Measurements from ENCODE around the gene HOXC5.

DNA sequence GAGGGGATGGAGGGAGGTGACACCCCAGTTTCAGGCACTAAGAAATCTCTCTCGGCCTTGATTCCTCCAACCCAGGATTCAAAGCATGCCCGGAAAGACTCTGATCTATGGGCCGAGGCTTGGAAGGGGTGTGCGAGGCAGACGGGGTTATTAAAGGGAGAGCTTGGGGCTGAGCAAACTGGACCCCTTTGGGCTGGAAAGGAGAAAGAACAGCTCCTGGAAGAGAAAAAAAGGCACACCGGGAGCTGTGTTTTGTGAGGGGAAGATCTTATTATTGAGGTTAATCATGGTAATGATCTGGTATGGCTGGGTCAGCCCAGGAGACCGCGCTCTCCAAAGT is 15.1 kb downstream of the HOXC5 start:
- TF ChIP-seq, protein P1, sequence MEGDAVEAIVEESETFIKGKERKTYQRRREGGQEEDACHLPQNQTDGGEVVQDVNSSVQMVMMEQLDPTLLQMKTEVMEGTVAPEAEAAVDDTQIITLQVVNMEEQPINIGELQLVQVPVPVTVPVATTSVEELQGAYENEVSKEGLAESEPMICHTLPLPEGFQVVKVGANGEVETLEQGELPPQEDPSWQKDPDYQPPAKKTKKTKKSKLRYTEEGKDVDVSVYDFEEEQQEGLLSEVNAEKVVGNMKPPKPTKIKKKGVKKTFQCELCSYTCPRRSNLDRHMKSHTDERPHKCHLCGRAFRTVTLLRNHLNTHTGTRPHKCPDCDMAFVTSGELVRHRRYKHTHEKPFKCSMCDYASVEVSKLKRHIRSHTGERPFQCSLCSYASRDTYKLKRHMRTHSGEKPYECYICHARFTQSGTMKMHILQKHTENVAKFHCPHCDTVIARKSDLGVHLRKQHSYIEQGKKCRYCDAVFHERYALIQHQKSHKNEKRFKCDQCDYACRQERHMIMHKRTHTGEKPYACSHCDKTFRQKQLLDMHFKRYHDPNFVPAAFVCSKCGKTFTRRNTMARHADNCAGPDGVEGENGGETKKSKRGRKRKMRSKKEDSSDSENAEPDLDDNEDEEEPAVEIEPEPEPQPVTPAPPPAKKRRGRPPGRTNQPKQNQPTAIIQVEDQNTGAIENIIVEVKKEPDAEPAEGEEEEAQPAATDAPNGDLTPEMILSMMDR (IDR thresholded peaks at IDR 0.05) = no peak
- TF ChIP-seq POLR2A (IDR thresholded peaks at IDR 0.05) = no peak

All from testis (tissue), 2 donors.